AG08396 (cell line): ENCODE data around the gene ANKRD13A.
"Not testable (repeated sequence)": the region's sequence is repeated elsewhere in the genome, so short reads cannot be mapped to it uniquely, and the experiment has no call there.

Source experiments
- DNase-seq: peaks from one replicate; pipeline ENCODE4 v3.0.0; 2012; ENCODE audit warnings: low spot score, mixed read lengths

ANKRD13A gene

DNA sequence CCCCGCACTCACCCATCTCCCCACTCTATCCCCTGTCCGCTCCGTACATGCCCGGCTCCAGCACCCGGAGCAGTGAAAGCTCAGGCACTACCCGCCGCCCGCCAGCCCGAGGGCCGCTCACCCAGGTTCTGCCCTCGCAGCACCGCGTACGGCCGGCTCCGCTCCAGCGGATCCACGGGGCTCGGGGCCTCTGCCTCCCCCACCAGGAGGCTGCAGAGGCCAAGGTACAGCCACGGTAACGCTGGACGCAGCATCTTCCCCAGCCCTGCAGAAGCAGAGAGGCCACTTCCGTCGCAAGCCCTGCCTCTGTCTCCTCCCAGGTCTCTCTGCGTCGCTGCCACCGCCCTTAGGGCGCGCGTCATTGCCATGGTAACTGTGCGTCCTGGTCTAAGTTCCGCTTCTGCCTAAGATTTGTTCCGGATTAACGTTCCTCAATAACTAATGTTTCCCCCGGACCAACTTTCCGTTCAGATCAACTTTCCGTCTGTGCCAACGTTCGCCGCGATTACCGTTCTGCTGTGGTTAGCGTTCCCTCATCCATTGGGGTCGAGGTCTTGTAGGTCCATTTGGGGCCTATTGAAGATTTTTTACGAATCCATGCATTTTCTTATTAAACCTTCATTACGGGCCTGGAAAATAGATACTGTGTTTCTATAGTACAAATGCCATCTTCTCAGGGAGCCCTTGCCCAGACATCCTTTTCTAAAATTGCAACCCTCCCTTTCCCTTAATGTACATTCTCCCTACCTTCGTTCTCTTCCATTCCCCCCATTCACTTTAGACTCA is 49.2 kb downstream of the ANKRD13A start, which contains the start of gene C12orf76:
C12orf76 (minus strand) TSS at position 281 of the 786 bp plus-strand sequence; CDS start at position 254, 27 bp downstream.
- DNase-seq = peak; percentile 92

DNA sequence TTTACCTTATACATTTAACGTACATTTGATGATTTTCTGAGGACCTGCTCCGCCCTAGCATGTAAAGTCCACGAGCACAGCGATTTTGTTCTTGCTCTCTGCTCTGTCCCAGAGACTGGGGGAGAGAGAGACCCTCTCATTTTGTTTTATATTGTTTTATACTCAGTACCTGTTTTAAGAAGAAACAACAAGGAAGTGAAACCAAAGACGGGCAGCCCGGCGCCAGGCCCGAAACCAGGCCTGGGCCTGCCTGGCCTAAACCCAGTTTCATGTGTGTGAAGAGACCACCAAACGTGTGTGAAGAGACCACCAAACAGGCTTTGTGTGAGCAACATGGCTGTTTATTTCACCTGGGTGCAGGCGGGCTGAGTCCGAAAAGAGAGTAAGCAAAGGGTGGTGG is 49.8 kb downstream of the ANKRD13A start:
- not testable (repeated sequence) for DNase-seq

DNA sequence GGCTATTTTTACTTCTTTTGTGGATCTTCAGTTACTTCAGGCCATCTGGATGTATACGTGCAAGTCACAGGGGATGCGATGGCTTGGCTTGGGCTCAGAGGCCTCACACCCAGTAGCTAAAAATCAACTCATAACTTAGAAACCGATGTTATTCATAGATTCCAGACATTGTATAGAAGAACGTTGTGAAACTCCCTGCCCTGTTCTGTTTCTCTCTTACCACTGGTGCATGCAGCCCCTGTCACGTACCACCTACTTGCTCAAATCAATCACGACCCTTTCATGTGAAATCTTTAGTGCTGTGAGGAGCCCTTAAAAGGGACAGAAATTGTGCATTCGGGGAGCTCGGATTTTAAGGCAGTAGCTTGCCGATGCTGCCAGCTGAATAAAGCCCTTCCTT is 50.4 kb downstream of the ANKRD13A start:
- not testable (repeated sequence) for DNase-seq

GRCh38 chr12:110050927-110051326 is 51.7 kb downstream of the ANKRD13A start:
- DNase-seq = no peak

DNA sequence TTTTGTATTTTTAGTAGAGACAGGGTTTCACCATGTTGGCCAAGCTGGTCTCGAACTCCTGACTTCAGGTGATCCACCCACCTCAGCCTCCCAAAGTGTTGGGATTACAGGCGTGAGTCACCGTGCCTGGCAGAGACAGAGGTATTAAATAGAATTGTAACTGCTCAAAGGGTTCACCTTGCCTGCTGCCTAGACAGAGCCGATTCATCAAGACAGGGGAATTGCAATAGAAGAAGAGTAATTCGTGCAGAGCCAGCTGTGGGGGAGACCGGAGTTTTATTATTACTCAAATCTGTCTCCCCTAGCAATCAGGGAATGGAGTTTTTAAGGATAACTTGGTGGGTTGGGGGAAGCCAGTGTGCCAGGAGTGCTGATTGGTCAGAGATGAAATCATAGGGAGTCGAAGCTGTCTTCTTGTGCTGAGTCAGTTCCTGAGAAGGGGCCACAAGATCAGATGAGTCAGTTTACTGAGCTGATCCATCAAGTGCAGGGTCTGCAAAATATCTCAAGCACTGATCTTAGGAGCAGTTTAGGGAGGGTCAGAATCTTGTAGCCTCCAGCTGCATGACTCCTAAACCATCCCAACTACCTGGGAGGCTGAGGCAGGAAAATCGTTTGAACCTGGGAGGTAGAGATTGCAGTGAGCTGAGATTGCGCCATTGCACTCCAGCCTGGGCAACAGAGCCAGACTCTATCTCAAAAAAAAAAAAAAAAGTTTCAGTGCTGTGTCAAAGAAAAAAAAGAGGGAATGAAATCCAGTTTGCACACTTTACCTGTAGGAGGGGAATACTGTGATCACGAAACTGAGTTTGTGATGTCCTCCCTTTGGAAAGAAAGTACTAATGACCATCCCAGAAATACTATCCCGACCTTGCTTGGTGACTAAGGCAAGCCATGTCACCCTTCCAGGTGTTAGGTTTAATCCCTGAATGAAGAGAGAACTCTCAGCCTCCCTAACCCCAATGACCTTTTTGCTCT is 56.4 kb downstream of the ANKRD13A start:
- not testable (repeated sequence) for DNase-seq

DNA sequence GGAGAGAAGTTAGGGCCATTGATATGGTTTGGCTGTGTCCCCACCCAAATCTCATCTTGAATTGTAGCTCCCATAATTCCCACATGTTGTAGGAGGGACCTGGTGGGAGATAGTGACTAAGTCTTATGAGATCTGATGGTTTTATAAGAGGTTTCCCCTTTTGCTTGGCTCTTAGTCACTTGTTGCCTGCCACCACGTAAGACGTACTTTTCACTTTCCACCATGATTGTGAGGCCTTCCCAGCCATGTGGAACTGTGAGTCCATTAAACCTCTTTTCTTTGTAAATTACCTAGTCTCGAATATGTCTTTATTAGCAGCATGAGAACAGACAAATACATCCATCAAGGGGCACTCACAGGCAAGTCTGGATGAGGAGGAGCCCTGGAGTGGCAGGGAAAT is 57.4 kb downstream of the ANKRD13A start:
- DNase-seq = not testable (repeated sequence)

- no peak for DNase-seq
Observed at GRCh38 chr12:110058875-110059615, 59.8 kb downstream of the ANKRD13A start.

DNA sequence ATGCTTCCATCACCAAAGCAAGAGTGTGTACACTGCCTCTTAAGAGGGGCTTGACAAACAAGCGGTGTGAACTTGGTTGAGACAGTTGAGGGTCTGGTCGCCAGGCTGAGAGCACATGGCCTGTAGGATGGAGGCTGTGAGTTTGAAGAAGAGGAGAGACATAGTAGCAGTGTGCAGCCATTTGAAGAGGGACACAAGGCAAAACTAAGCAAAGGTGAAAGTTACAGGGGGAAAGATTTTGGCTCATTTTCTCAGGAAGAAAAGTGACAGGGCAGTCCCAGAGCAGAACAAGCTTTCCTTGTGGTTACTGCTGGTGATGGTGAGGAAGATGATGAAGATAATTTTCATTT is 60.4 kb downstream of the ANKRD13A start:
- no peak for DNase-seq

DNA sequence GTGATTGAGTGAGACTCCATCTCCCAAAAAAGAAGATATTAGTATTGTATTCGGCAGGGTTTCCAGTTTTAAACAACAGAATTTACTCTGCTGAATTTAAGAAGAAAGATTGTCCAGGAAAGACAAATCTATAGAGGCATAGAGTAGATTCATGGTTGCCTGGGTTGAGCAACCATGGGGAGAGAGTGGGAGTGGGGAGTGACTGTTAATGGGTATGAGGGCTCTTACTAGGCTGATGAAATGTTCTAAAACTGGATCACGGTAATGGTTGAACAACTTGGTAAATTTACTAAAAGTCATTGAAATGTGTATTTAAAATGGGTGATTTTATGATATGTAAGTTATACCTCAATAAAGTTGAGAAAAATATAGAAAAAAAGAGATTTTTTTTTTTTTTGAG is 63.0 kb downstream of the ANKRD13A start:
- no peak for DNase-seq

- DNase-seq = no peak
Observed at GRCh38 chr12:110065540-110065939, 66.3 kb downstream of the ANKRD13A start.

DNA sequence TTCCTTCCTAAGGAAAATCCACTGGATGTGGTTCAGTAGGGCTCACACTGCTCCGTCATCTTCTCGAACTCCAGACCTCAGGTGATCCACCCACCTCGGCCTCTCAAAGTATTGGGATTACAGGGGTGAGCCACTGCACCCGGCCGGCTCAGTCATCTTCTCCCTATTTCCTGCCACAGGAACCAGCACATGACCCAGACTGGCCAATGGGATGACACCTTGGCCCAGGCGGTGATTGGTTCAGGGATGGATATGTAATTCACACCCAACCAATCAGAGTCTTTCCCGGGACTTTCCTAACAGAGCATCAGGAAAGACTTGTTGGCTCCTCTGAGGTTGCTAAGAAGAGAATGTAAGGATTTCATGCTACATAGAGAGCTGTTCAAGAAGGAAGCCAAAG is 68.3 kb downstream of the ANKRD13A start:
- no peak for DNase-seq

- DNase-seq = not testable (repeated sequence)
Observed at GRCh38 chr12:110068115-110068514, 68.9 kb downstream of the ANKRD13A start.

DNA sequence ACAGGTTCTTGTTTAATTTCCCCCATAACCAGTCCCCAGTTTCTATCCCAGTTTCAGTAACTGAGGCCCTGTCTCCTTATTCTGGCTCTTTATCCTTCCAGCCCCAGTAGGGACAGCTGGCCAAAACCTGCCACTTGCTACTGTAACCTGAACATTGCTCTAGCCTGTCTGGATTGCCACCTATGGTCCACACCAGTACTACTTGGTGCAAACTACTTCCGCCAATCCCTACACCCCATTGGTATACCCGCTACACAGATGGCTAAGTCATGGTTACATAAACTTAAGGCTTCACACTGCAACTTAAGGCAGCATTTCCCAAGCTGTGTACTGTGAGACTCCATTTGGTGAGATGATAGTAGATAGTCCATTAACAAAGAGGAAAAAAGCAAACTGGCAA is 69.4 kb downstream of the ANKRD13A start:
- DNase-seq = no peak

DNA sequence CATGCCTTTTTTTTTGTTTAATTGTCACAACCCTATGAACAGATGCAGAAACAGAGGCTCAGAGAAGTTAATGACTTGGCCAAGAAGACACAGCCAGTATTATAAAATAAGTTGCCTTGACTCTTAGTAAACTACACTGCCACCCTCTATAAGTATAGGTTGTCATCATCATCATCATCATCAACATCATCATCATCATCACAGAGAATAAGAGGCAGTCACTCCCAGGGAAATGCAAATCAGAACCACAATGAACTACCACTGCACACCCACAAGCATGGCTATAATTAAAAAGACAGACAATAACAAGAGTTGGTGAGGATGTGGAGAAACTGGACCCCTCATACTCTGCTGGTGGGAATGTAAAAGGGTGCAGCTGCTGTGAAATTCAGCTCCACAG is 72.3 kb downstream of the ANKRD13A start:
- no peak for DNase-seq

GRCh38 chr12:110071967-110072366 is 72.7 kb downstream of the ANKRD13A start:
- DNase-seq = no peak

DNA sequence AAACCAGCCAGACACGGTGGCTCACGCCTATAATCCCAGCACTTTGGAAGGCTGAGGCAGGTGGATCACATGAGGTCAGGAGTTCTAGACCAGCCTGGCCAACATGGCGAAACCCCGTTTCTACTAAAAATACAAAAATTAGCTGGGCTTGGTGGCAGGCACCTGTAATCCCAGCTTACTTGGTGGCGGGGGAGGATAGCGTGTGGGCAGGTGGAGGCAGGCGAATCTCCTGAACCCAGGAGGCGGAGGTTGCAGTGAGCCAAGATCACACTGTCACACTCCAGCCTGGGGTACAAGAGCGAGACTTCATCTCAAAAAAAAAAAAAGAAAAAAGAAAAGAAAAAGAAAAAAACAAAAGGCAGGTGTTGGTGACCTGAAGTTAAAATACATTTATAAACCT is 73.4 kb downstream of the ANKRD13A start:
- not testable (repeated sequence) for DNase-seq

- DNase-seq = peak; percentile 48
Observed at GRCh38 chr12:110073049-110073831, 74.0 kb downstream of the ANKRD13A start.

GRCh38 chr12:110074089-110074488 is 74.9 kb downstream of the ANKRD13A start:
- no peak for DNase-seq

DNA sequence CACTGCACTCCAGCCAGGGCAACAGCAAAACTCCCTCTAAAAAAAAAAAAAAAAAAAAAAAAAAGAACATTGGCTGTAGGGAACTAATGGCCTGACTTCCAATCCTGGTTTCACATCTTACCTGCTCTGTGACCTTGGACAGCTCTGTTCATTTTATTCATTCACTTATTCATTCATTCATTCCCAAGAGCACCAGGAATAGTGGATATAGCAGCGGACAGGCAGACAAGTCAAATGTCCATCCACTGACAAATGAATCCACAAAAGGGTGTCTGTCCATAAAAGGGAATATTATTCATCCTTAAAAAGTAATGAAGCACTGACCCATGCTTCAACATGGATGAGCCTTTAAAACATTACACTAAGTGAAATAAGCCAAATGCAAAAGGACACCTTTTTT is 76.7 kb downstream of the ANKRD13A start:
- DNase-seq = no peak

- no peak for DNase-seq
Observed at GRCh38 chr12:110077800-110078199, 78.6 kb downstream of the ANKRD13A start.
